ENCODE data around the gene ADCK2.

DNA sequence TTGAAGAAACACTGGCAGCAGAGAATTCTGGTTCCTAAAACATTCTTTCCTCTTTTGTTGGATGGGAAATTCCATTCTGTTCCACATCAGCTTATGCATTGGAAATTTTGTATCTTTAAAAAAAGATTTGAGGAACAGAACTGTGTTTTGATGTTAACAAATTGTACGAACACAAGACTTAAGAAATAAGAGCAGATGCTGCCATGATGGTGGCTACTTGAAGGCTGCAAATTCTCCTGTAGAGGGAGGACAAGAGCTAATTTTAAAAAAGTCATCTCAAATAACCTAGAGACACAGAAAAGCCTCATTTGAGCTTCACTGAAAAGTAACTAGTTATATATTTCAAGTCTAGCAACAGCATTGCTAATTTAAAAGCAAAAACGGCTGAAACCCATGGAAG is 53.5 kb downstream of the ADCK2 start:
- TF ChIP-seq POLR2A (IDR thresholded peaks at IDR 0.05), result no peak
- TF ChIP-seq, protein P1, sequence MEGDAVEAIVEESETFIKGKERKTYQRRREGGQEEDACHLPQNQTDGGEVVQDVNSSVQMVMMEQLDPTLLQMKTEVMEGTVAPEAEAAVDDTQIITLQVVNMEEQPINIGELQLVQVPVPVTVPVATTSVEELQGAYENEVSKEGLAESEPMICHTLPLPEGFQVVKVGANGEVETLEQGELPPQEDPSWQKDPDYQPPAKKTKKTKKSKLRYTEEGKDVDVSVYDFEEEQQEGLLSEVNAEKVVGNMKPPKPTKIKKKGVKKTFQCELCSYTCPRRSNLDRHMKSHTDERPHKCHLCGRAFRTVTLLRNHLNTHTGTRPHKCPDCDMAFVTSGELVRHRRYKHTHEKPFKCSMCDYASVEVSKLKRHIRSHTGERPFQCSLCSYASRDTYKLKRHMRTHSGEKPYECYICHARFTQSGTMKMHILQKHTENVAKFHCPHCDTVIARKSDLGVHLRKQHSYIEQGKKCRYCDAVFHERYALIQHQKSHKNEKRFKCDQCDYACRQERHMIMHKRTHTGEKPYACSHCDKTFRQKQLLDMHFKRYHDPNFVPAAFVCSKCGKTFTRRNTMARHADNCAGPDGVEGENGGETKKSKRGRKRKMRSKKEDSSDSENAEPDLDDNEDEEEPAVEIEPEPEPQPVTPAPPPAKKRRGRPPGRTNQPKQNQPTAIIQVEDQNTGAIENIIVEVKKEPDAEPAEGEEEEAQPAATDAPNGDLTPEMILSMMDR (IDR thresholded peaks at IDR 0.05), result peak in 4 of 6 experiments; percentile 11 to 31 (median 16)
